BE2C (cell line): ENCODE data around the gene MIER2.

Experiments
- DNase-seq: peaks from one replicate; pipeline ENCODE4 v3.0.0-alpha.2; 2020
- H3K27me3 ChIP-seq: fragments of 250-450 bp; sonication (Bioruptor Pico); 2 replicates; pipeline ENCODE4 v1.5.1; 2020; ENCODE audit warnings: mild to moderate bottlenecking
- H3K36me3 ChIP-seq: fragments of 250-450 bp; sonication (Bioruptor Pico); 2 replicates; pipeline ENCODE4 v1.5.1; 2020; ENCODE audit warnings: mild to moderate bottlenecking
- H3K4me1 ChIP-seq: fragments of 250-450 bp; sonication (Bioruptor Pico); 2 replicates; pipeline ENCODE4 v1.5.1; 2020
- H3K4me3 ChIP-seq: 2 replicates; pipeline ENCODE4 v1.5.1; 2011; ENCODE audit warnings: low read depth, low read length
- H3K9me3 ChIP-seq: fragments of 250-450 bp; sonication (Bioruptor Pico); 2 replicates; pipeline ENCODE4 v1.5.1; 2020
- TF ChIP-seq, protein P1 (sequence below): IDR thresholded peaks from 2 replicates; pipeline ENCODE4 v1.5.1; 2012; ENCODE audit warnings: mild to moderate bottlenecking, low read depth, low read length

MIER2 gene

DNA sequence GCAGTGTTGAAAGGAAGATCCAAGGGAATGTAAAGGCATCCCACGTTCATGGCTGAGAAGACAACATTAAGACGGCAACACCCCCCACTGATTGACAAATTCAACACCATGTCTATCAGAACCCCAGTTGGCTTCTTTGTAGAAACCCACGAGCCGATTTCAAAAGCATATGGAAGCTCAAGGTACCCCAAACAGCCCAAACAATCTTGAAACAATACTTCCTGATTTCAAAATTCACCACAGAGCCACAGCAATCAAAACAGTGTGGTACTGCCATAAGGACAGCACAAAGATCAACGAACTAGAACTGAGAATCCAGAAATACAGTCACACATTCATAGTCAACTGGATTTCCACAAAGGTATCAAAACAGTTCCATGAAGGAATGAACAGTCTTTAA, 6.2 kb downstream of the MIER2 start:
- no peaks in the 10 kb centered on the region for H3K27me3 ChIP-seq
- H3K9me3 ChIP-seq = no peaks in the 10 kb centered on the region
- TF ChIP-seq, protein P1, sequence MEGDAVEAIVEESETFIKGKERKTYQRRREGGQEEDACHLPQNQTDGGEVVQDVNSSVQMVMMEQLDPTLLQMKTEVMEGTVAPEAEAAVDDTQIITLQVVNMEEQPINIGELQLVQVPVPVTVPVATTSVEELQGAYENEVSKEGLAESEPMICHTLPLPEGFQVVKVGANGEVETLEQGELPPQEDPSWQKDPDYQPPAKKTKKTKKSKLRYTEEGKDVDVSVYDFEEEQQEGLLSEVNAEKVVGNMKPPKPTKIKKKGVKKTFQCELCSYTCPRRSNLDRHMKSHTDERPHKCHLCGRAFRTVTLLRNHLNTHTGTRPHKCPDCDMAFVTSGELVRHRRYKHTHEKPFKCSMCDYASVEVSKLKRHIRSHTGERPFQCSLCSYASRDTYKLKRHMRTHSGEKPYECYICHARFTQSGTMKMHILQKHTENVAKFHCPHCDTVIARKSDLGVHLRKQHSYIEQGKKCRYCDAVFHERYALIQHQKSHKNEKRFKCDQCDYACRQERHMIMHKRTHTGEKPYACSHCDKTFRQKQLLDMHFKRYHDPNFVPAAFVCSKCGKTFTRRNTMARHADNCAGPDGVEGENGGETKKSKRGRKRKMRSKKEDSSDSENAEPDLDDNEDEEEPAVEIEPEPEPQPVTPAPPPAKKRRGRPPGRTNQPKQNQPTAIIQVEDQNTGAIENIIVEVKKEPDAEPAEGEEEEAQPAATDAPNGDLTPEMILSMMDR = no peak
- peaks cover 3% of the 10 kb centered on the region for H3K4me1 ChIP-seq
- H3K4me3 ChIP-seq = no peak overlapping the region
- peaks cover 25% of the 10 kb centered on the region for H3K36me3 ChIP-seq
- DNase-seq = no peak

- TF ChIP-seq, protein P1 = no peak
- no peak overlapping the region for H3K4me3 ChIP-seq
- H3K4me1 ChIP-seq = no peaks in the 10 kb centered on the region
- no peaks in the 10 kb centered on the region for H3K9me3 ChIP-seq
- H3K36me3 ChIP-seq = peaks cover 22% of the 10 kb centered on the region
- DNase-seq = no peak
- H3K27me3 ChIP-seq = no peaks in the 10 kb centered on the region
Observed at GRCh38 chr19:336067-336614, 8.5 kb downstream of the MIER2 start.

DNA sequence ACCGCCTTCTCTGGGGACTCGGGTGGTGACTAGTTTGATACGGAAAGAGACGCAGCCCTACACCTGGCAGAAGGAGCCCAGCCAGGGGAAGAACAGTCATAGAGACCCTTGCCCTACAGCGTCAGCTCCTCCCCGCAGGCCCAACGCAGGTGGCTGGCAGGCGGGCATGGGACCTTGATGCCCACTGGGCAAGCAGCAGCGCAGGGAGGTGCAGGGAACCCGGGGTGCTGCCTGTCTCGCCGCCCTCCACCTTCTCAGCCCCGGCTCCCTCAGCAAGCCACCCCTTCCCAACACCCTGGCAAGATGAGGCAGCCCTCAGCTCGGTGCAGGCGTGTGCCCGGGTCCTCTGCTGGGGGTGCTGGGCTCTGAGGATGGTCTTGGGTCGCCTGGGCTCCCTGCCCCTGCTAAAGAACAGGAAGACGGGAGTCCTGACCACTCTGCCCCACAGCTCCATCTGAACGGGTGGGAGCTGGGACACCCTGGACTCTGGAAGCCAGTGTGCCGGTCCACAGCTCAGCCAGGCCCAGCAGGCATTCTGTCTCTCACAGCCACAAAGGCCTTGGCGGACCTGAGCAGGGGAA, 9.0 kb downstream of the MIER2 start:
- no peaks in the 10 kb centered on the region for H3K27me3 ChIP-seq
- TF ChIP-seq, protein P1 = no peak
- H3K36me3 ChIP-seq = peaks cover 25% of the 10 kb centered on the region
- no peak overlapping the region for H3K4me3 ChIP-seq
- no peak for DNase-seq
- H3K9me3 ChIP-seq = no peaks in the 10 kb centered on the region
- no peaks in the 10 kb centered on the region for H3K4me1 ChIP-seq

- H3K4me1 ChIP-seq = no peaks in the 10 kb centered on the region
- no peaks in the 10 kb centered on the region for H3K27me3 ChIP-seq
- TF ChIP-seq, protein P1 = no peak
- H3K36me3 ChIP-seq = peaks cover 28% of the 10 kb centered on the region
- H3K4me3 ChIP-seq = no peak overlapping the region
- no peaks in the 10 kb centered on the region for H3K9me3 ChIP-seq
- no peak for DNase-seq
Observed at GRCh38 chr19:335072-335471, 9.5 kb downstream of the MIER2 start.

DNA sequence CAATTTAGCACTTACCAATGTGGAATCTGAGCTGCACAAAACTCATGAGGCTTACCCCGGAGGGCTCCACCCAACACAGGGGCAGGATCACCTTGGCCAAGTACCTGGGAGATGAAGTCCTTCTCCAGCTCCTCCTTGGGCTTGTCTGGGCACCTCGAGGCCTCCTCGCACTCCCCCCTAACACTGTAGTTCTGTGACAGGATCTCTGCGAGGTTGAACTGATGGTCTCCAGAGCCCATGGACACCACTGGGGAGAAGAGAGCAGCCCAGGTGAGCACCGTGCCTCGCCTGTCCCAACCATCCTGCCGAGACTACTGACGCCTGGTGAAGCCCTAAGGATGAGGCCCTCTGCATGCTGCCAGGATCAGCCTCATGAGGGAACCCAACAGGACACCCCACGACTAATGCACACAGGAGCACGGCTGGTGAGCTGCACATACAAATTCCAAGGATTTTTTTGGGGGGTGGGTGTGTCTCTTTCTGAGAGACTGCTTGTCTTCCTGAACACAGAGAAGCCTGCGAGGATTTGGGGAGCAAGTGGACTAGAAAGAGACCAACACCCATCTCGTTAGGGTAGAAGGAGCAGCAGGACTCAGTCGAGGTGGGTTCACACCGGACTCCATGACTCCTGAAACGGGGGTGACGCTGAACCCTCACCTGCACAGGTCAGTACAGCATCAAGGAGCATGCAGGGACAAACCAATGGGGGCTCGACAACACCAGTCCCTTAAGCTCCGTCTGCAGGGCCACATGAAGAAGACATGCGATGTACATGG, 10.1 kb downstream of the MIER2 start:
- H3K27me3 ChIP-seq = no peaks in the 10 kb centered on the region
- TF ChIP-seq, protein P1 = no peak
- no peaks in the 10 kb centered on the region for H3K4me1 ChIP-seq
- no peak for DNase-seq
- no peaks in the 10 kb centered on the region for H3K9me3 ChIP-seq
- H3K4me3 ChIP-seq = no peak overlapping the region
- peaks cover 32% of the 10 kb centered on the region for H3K36me3 ChIP-seq

DNA sequence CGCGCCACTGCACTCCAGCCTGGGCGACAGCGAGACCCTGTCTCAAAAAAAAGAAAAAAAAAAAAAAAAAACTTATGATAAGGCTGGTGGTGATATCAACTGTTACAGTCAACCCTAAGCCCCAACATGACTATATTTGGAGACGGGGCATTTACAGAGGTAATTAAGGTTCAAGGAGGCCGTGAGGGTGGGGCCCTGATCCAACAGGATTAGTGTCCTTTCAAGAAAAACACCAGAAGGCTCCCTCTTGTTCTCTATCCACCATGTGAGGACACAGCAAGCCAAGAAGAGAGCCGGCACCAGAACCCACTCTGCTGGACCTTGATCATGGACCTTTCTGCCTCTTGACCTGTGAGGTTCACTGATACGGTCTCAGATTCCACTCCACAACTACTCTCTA, 14.1 kb downstream of the MIER2 start:
- H3K4me3 ChIP-seq = no peak overlapping the region
- no peaks in the 10 kb centered on the region for H3K27me3 ChIP-seq
- no peaks in the 10 kb centered on the region for H3K4me1 ChIP-seq
- no peak for DNase-seq
- peaks cover 69% of the 10 kb centered on the region for H3K36me3 ChIP-seq
- H3K9me3 ChIP-seq = peaks cover 6% of the 10 kb centered on the region
- TF ChIP-seq, protein P1 = no peak
